Brain microvascular endothelial cell (primary cell): ENCODE measurements around the gene TADA2B.
"Not testable (repeated sequence)": the region's sequence is repeated elsewhere in the genome, so short reads cannot be mapped to it uniquely, and the experiment has no call there.

ENCODE experiments used
- DNase-seq: peaks from one replicate; pipeline ENCODE4 v3.0.0-alpha.2; 2020
- H3K27ac ChIP-seq: fragments of 250-450 bp; sonication (Bioruptor Pico); 2 replicates; pipeline ENCODE4 v1.5.1; 2020; ENCODE audit warnings: mild to moderate bottlenecking, moderate library complexity
- H3K27me3 ChIP-seq: fragments of 250-450 bp; sonication (Bioruptor Pico); replicated peaks from 2 replicates; pipeline ENCODE4 v1.5.1; 2020; ENCODE audit warnings: mild to moderate bottlenecking
- H3K36me3 ChIP-seq: fragments of 250-450 bp; sonication (Bioruptor Pico); replicated peaks from 2 replicates; pipeline ENCODE4 v1.5.1; 2020; ENCODE audit warnings: mild to moderate bottlenecking
- H3K4me3 ChIP-seq: 2 replicates; pipeline ENCODE4 v1.5.1; 2011; ENCODE audit warnings: low read depth, mild to moderate bottlenecking, control low read depth, low read length, moderate library complexity
- in situ Hi-C: cut with HindIII; loops from 2 replicates; pipeline ENCODE4 v1.10.0; 2017; ENCODE audit warnings: low sequenced_read_pairs, low pct_ligation_motif_present
- TF ChIP-seq, protein P1 (sequence below): IDR thresholded peaks from 2 replicates; pipeline ENCODE4 v1.5.1; 2011; ENCODE audit warnings: low read depth, mild to moderate bottlenecking, moderate library complexity, low read length, control low read depth, inconsistent platforms; ENCODE audit errors: missing control alignments

The TADA2B gene

DNA sequence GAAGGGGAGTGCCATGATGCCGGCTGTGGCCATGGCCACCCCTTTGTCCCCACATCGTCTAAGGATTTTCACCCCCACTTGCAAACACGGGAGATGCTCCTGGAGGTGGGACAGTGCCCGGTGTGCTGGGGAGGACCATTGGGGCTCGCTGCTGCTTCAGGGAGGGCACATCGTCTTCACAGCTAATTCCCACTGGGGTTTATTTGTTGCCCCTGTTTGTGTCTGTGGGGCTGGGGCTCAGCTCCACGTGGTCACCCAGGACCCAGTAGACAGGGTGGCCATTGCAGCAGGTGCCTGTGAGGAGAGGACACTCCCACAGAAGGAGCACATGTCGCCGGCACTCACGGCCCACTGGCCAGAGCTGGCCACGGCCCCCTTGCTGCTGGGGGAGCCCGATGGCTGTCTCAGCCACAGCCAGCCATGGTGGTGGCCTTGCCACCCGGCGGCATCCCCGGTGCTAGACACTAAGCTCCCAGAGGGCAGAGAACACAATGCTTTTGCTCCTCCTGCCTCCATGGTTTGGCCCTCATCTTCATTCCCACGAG is 52.5 kb downstream of the TADA2B start:
- TF ChIP-seq, protein P1, sequence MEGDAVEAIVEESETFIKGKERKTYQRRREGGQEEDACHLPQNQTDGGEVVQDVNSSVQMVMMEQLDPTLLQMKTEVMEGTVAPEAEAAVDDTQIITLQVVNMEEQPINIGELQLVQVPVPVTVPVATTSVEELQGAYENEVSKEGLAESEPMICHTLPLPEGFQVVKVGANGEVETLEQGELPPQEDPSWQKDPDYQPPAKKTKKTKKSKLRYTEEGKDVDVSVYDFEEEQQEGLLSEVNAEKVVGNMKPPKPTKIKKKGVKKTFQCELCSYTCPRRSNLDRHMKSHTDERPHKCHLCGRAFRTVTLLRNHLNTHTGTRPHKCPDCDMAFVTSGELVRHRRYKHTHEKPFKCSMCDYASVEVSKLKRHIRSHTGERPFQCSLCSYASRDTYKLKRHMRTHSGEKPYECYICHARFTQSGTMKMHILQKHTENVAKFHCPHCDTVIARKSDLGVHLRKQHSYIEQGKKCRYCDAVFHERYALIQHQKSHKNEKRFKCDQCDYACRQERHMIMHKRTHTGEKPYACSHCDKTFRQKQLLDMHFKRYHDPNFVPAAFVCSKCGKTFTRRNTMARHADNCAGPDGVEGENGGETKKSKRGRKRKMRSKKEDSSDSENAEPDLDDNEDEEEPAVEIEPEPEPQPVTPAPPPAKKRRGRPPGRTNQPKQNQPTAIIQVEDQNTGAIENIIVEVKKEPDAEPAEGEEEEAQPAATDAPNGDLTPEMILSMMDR = no peak
- no peak for DNase-seq
- no peak overlapping the region for H3K27ac ChIP-seq
- in situ Hi-C loops = no loop called here
- H3K27me3 ChIP-seq = no peaks in the 10 kb centered on the region
- no peaks in the 10 kb centered on the region for H3K36me3 ChIP-seq
- H3K4me3 ChIP-seq = no peak overlapping the region

DNA sequence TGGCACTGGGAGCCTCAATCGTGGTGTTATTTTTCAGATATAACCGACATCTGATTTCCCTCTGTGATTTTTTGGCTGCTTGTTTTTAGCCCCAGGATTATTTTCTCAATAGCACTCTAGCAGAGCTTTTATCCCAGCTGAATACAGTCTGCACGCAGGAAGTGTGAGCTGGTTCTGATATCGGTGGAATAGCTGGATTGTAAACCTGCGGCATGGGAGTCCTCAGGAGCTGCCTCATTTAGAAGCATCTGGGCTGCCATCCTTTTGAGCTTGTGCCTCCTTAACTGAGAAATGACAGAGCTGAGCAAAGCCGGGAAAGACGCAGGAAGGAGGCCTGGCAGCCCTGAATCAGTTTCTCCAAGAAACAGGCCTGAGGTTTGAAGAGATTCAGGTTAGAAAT is 53.1 kb downstream of the TADA2B start:
- in situ Hi-C loops = no loop called here
- Histone ChIP-seq H3K36me3 (no peaks in the 10 kb centered on the region), H3K27me3 (no peaks in the 10 kb centered on the region), H3K27ac (no peak overlapping the region), H3K4me3 (no peak overlapping the region)
- DNase-seq = no peak
- TF ChIP-seq, protein P1 = no peak

DNA sequence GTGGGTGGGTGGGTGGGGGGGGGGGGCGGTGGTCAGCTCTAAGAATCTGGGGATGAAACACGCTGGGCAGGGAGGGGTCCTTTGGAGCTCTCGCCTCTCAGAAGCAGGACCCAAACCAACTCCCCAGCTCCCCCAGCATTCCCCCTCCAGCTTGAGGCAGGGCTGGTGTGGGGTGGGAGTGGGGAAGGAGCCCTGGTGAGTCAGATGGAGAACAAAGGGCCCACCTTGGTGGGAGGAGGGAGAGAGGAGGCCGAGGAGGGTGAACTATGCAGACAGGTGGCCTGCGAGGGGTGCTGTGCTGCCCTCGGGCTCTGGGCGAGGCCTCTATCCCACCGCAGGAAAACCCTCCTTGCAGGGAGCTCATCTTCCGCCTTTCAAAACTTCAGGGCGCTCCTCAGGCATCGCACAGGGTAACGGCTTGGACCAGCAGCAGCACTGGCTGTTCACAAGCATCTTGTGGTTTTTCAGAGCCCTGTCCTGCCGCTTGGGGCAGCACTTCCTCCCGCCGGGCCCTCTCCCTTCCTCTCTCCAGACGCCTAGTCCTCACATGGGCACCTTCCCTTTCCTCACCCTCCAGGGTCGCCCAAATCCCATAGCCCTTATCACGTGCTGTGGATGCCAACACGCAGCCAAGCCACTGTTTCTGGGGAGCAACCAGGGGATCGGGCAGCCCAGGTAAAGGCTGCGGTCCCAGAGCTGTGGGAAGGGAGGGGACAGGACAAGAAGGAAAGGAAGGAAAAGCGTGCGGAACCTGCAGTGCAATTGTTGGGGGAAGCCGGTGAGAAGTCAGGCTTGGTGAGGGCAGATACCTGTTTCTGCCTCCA is 58.7 kb downstream of the TADA2B start:
- peak overlapping the region; percentile 15 for H3K4me3 ChIP-seq
- peak; percentile 60 for DNase-seq
- in situ Hi-C loops = no loop called here

DNA sequence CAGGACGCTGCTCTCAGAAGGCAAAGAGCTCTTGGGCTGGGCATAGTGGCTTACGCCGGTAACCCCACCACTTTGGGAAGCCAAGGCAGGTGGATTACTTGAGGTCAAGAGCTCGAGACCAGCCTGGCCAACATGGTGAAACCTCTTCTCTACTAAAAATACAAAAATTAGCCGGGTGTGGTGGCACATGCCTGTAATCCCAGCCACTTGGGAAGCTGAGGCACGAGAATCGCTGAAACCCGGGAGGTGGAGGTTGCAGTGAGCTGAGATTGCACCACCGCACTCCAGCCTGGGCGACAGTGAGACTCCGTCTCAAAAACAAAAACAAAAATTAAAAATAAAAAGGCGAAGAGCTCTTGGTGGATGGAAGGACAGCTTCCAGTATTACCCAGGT is 59.3 kb downstream of the TADA2B start:
- H3K27ac ChIP-seq, H3K36me3 ChIP-seq, H3K27me3 ChIP-seq, DNase-seq, in situ Hi-C loops: not testable (repeated sequence)
- H3K4me3 ChIP-seq = peak overlapping the region; percentile 63

More for the DNA sequence above, 58.7 kb downstream of the TADA2B start:
- Histone ChIP-seq H3K36me3 (no peaks in the 10 kb centered on the region), H3K27ac (no peak overlapping the region), H3K27me3 (no peaks in the 10 kb centered on the region)
- TF ChIP-seq, protein P1 = peak; percentile 90

DNA sequence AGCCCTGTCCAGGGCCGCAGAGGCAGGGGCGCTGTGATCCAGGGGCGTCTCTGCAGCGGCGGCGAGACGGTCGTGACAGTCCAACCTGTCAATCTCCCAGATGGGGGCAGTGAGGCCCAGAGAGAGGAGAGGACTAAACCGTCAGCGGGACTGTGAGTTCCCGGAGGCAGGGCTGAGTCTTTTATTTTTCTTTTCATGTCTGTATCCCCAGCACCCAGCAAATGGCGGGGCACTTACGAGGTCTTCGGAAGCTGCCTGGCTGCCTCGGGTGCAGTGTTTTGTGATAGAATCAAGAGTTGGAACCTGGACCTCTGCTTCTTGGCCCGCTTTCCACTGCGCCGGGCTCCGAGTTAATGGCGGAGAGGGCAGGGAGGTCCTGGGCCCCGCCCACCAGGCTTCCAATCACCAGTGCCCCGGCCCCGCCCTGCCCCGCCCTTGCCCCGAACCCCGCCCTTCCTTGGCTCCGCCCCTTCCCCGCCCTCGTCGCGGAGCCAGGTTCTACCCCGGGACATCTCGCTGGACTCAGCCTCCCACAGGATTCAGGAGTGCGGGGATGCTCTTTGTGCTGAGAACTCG is 59.9 kb downstream of the TADA2B start:
- H3K36me3 ChIP-seq = no peaks in the 10 kb centered on the region
- H3K27me3 ChIP-seq = no peaks in the 10 kb centered on the region
- in situ Hi-C loops = no loop called here
- peak; percentile 55 for DNase-seq
- peak overlapping the region; percentile 63 for H3K4me3 ChIP-seq
- TF ChIP-seq, protein P1 = no peak
- no peak overlapping the region for H3K27ac ChIP-seq

DNA sequence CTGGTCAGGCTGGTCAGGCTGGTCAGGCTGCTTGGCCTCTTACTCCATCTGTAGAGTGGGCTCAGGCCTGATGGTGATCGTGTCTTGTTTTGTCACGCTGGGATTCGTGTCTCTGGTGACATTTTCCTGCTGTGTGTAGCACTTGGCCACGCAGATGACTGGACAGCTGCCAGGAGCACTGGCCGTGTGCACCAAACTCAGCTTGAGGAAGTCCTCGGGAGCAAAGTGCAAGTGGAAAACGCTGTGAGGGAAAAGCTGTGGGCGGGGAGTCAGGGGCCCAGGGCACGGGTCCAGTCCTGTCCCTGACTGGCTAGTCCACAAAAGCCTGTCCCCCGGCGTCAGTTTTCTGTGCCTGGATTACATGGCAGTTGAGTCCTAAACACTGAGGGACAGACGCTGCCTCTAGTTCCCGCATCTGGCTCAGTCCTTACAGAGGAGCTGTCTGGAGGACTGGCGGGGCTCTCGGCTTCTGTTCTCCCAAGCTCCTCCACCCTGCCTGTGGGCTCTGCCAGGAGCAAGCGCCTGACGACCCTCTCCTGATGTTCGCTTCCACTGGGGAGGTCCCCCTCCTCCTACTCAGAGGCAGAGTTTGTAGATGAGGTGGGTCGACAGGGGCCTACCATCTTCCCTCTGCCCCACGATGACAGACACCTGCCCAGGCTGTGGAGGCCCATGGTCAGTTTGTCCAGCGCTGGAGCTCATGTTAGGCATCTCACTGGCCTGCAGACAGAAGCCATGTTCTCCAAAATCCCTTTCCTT is 60.6 kb downstream of the TADA2B start:
- in situ Hi-C loops = no loop called here
- DNase-seq = peak; percentile 6
- Histone ChIP-seq H3K27ac (no peak overlapping the region), H3K27me3 (no peaks in the 10 kb centered on the region), H3K36me3 (no peaks in the 10 kb centered on the region), H3K4me3 (peak overlapping the region; percentile 39)
- TF ChIP-seq, protein P1 = no peak
